B cell (primary cell): ENCODE results near the gene IRF8. TPM values are rescaled to one million over a fixed set of nuclear protein-coding genes. Genes with fewer than 3 reads are reported as not detected.
A peak's percentile ranks its signal among the peaks of the same experiment; 100 is the strongest.

ENCODE experiments used
- ATAC-seq: fragments of 200-7000 bp; cut with Tn5 transposase; one replicate; pipeline ENCODE4 v1.10.0; 2021; ENCODE audit warnings: low read depth, mild to moderate bottlenecking, moderate number of reproducible peaks, moderate library complexity
- CTCF ChIA-PET: fragments of 350-600 bp; sonication (Branson Sonifier 250); formaldehyde crosslinking; loops from one replicate; lab custom pipeline; 2021; ENCODE audit warnings: antibody characterized with exemption, inconsistent platforms; lab: Charles Lee
- POLR2A ChIA-PET: fragments of 350-600 bp; sonication (Branson Sonifier 250); formaldehyde crosslinking; loops from one replicate; lab custom pipeline; 2021; ENCODE audit warnings: antibody characterized with exemption; lab: Charles Lee
- DNase-seq: peaks from one replicate; pipeline ENCODE4 v3.0.0; 2013
- H2AFZ ChIP-seq: 2 replicates; pipeline ENCODE4 v1.6.1; 2012; ENCODE audit warnings: mild to moderate bottlenecking, low read depth, low read length; ENCODE audit not compliant: insufficient read depth, poor library complexity, severe bottlenecking
- H3K27ac ChIP-seq, 2 donors: 1 replicate in 1 of 2; 2 replicates in 1 of 2; pipeline ENCODE4 v1.5.1; 2012 to 2013; ENCODE audit warnings: low read length in 2 of 2, mild to moderate bottlenecking in 2 of 2, moderate library complexity in 1 of 2
- H3K27me3 ChIP-seq, 4 experiments: fragments of 200-600 bp in 1 of 4; sonication (generic) in 1 of 4; replicated peaks in 1 of 4; 1 replicate in 2 of 4; 2 replicates in 2 of 4; pipeline versions ENCODE4 v1.6.1 to v1.7.0; 2013 to 2016; ENCODE audit warnings: low read length in 3 of 4, mild to moderate bottlenecking in 2 of 4, mixed read lengths in 1 of 4, moderate library complexity in 1 of 4; ENCODE audit not compliant: insufficient read depth in 4 of 4, control insufficient read depth in 3 of 4; ENCODE audit errors: control extremely low read depth in 1 of 4
- H3K36me3 ChIP-seq, 2 experiments: replicated peaks in 1 of 2; 1 replicate in 1 of 2; 2 replicates in 1 of 2; pipeline versions ENCODE4 v1.6.1 to v1.7.1; 2013; ENCODE audit warnings: low read length in 1 of 2; ENCODE audit not compliant: insufficient read depth in 2 of 2, control insufficient read depth in 1 of 2; ENCODE audit errors: control extremely low read depth in 1 of 2, extremely low read depth in 1 of 2
- H3K4me1 ChIP-seq, 2 donors: fragments of 200-600 bp in 1 of 2; sonication (generic) in 1 of 2; 1 replicate in 1 of 2; 2 replicates in 1 of 2; pipeline versions ENCODE4 v1.5.1 to v1.6.1; 2013 to 2017; ENCODE audit warnings: low read length in 2 of 2; ENCODE audit not compliant: control insufficient read depth in 2 of 2, insufficient read depth in 2 of 2
- H3K4me2 ChIP-seq: replicated peaks from 2 replicates; pipeline ENCODE3; 2012; ENCODE audit warnings: mild to moderate bottlenecking, low read depth, low read length; ENCODE audit not compliant: poor library complexity, severe bottlenecking
- H3K4me3 ChIP-seq, 5 experiments: fragments of 200-600 bp in 1 of 5; sonication (generic) in 1 of 5; 1 replicate in 3 of 5; 2 replicates in 2 of 5; pipeline versions ENCODE4 v1.5.1 to v1.7.0; 2011 to 2016; ENCODE audit warnings: low read length in 4 of 5, mild to moderate bottlenecking in 4 of 5, low read depth in 2 of 5, control low read depth in 1 of 5, moderate library complexity in 1 of 5; ENCODE audit not compliant: insufficient read depth in 1 of 5; ENCODE audit errors: control extremely low read depth in 1 of 5, extremely low read depth in 1 of 5
- H3K79me2 ChIP-seq: fragments of 200-600 bp; sonication (generic); one replicate; pipeline ENCODE4 v1.6.0; 2016; ENCODE audit warnings: low read length; ENCODE audit not compliant: control insufficient read depth, insufficient read depth
- H3K9ac ChIP-seq: fragments of 200-600 bp; sonication (generic); 2 replicates; pipeline ENCODE4 v1.6.1; 2017; ENCODE audit warnings: mild to moderate bottlenecking, low read length, moderate library complexity
- H3K9me3 ChIP-seq, 3 donors: one replicate each; pipeline versions ENCODE4 v1.6.1 to v1.7.1; 2013; ENCODE audit warnings: low read length in 2 of 3; ENCODE audit not compliant: control insufficient read depth in 2 of 3, insufficient read depth in 1 of 3; ENCODE audit errors: control extremely low read depth in 1 of 3
- H4K20me1 ChIP-seq: 2 replicates; pipeline ENCODE4 v1.6.0; 2012; ENCODE audit warnings: mild to moderate bottlenecking, low read length; ENCODE audit not compliant: insufficient read depth, control insufficient read depth, poor library complexity, severe bottlenecking
- H3K27ac Mint-ChIP-seq: one replicate; pipeline ENCODE4 v1.8.0; 2021; ENCODE audit warnings: mixed read lengths
- H3K27me3 Mint-ChIP-seq: one replicate; pipeline ENCODE4 v1.8.0; 2021; ENCODE audit warnings: mixed read lengths
- H3K4me1 Mint-ChIP-seq: one replicate; pipeline ENCODE4 v1.8.0; 2021; ENCODE audit warnings: mixed read lengths
- H3K4me3 Mint-ChIP-seq: one replicate; pipeline ENCODE4 v1.8.0; 2021; ENCODE audit warnings: mixed read lengths
- H3K9me3 Mint-ChIP-seq: one replicate; pipeline ENCODE4 v1.8.0; 2022; ENCODE audit warnings: mixed read lengths; ENCODE audit not compliant: insufficient read depth
- CTCF ChIP-seq: fragments of 200-600 bp; IDR thresholded peaks from one replicate; pipeline ENCODE4 v1.8.0; 2022; ENCODE audit warnings: antibody characterized with exemption, mild to moderate bottlenecking
- EZH2 ChIP-seq: IDR thresholded peaks from 2 replicates; pipeline ENCODE4 v1.6.1; 2012; ENCODE audit warnings: borderline replicate concordance, low read depth, mild to moderate bottlenecking, moderate library complexity, low read length; ENCODE audit not compliant: insufficient read depth, poor library complexity, severe bottlenecking
- WGBS: methylation state at CpG from one replicate; pipeline ENCODE4 v1.1.5; 2013; ENCODE audit warnings: missing lambda C conversion rate; ENCODE audit not compliant: insufficient coverage; 5-methylcytosine and 5-hydroxymethylcytosine counted together
- intact Hi-C: fragments of 100-400 bp; cut with micrococcal nuclease; formaldehyde crosslinking; loops from one replicate; pipeline ENCODE4 v1.10.0; 2022
- polyA plus RNA-seq: library from polyadenylated mRNA; depleted of rRNA; stranded (reverse); fragments of >200 nt; gene quantifications from 2 replicates; pipeline ENCODE4 v1.2.3, GENCODE V29; 2012
- total RNA-seq, 2 donors: library from RNA; stranded (reverse); fragments of 120-200 nt in 1 of 2; gene quantifications; 1 replicate in 1 of 2; 2 replicates in 1 of 2; pipeline versions ENCODE4 v1.2.3 to v1.2.4, GENCODE V29; 2013 to 2022

IRF8 gene
- total and polyA plus RNA-seq, 2 donors (not counting 1 experiment from before 2014, with no cell fraction given) = 309 to 332 TPM

- DNase-seq = no peak
- Histone ChIP-seq H3K4me3 (peak overlapping the region in 4 of 5 experiments; percentile 20 to 50 (median 28)), H4K20me1 (peaks cover 45% of the 10 kb centered on the region), H3K27me3 (no peaks in the 10 kb centered on the region), H3K9me3 (no peaks in the 10 kb centered on the region), H3K79me2 (peaks cover 93% of the 10 kb centered on the region), H3K36me3 (peaks cover 6 to 96% of the 10 kb centered on the region in 2 experiments), H2AFZ (no peak overlapping the region), H3K9ac (peak overlapping the region; percentile 49), H3K4me2 (peak overlapping the region; percentile 70), H3K4me1 (peaks cover 97 to 100% of the 10 kb centered on the region in 2 donors), H3K27ac (peak overlapping the region; percentile 80 to 82)
- WGBS = 11% methylated on average over 4 of the region's 9 CpGs
- intact Hi-C loops = loop anchor here (1.0 kb wide), 1 partner anchor 9 kb away; no protein-coding TSS in a partner anchor
- Mint-ChIP-seq H3K27ac (peak overlapping the region; percentile 92), H3K4me3 (peak overlapping the region; percentile 75), H3K9me3 (no peaks in the 10 kb centered on the region), H3K27me3 (no peaks in the 10 kb centered on the region), H3K4me1 (peaks cover 92% of the 10 kb centered on the region)
- TF ChIP-seq EZH2 (no peak), CTCF (no peak)
- CTCF ChIA-PET = interaction anchor here (1.3 to 13.7 kb wide), 6 partner anchors 12 to 91 kb away, joined by 3 to 143 read pairs (median 8); partner anchors contain the start of gene IRF8
- POLR2A ChIA-PET = interaction anchor here (0.6 to 1.9 kb wide), 5 partner anchors 12 to 111 kb away, joined by 3 to 5 read pairs (median 3); partner anchors contain the start of gene IRF8
- peak; percentile 16 for ATAC-seq
Observed at GRCh38 chr16:85910854-85911247, 11.9 kb downstream of the IRF8 start.

- Mint-ChIP-seq H3K4me1 (peaks cover 92% of the 10 kb centered on the region), H3K27me3 (no peaks in the 10 kb centered on the region), H3K27ac (peak overlapping the region; percentile 92), H3K4me3 (peak overlapping the region; percentile 75), H3K9me3 (no peaks in the 10 kb centered on the region)
- peak overlapping the region; percentile 49 for H3K9ac ChIP-seq
- H4K20me1 ChIP-seq = peaks cover 50% of the 10 kb centered on the region
- H3K27me3 ChIP-seq = no peaks in the 10 kb centered on the region
- peaks cover 6 to 96% of the 10 kb centered on the region in 2 experiments for H3K36me3 ChIP-seq
- intact Hi-C loops = no loop called here
- ChIA-PET CTCF (interaction anchor here (0.9 to 13.7 kb wide), 6 partner anchors 9 to 91 kb away, joined by 3 to 143 read pairs (median 9); partner anchors contain the start of gene IRF8), POLR2A (interaction anchor here (0.6 to 2.4 kb wide), 6 partner anchors 12 to 111 kb away, joined by 3 to 8 read pairs (median 3); partner anchors contain the start of gene IRF8)
- 66% methylated on average over 15 of the region's 15 CpGs for WGBS
- peaks cover 93% of the 10 kb centered on the region for H3K79me2 ChIP-seq
- H3K4me2 ChIP-seq = peak overlapping the region; percentile 70
- ATAC-seq (no peak), DNase-seq (no peak)
- no peaks in the 10 kb centered on the region for H3K9me3 ChIP-seq
- TF ChIP-seq CTCF (no peak), EZH2 (no peak)
- peak overlapping the region; percentile 80 to 82 for H3K27ac ChIP-seq
- peak overlapping the region in 1 of 5 experiments; percentile 50 for H3K4me3 ChIP-seq
- H2AFZ ChIP-seq = no peak overlapping the region
- peaks cover 97 to 100% of the 10 kb centered on the region in 2 donors for H3K4me1 ChIP-seq
Observed at GRCh38 chr16:85911251-85911930, 12.4 kb downstream of the IRF8 start.
